Hippocampal formation (tissue), 2 donors: ENCODE results near the gene SOX10.
"Not testable (repeated sequence)": the region's sequence is repeated elsewhere in the genome, so short reads cannot be mapped to it uniquely, and the experiment has no call there.

ENCODE experiments used
- DNase-seq, 2 donors: peaks; one replicate each; lab custom pipeline; 2025; lab: John Stamatoyannopoulos, UW

The SOX10 gene

DNA sequence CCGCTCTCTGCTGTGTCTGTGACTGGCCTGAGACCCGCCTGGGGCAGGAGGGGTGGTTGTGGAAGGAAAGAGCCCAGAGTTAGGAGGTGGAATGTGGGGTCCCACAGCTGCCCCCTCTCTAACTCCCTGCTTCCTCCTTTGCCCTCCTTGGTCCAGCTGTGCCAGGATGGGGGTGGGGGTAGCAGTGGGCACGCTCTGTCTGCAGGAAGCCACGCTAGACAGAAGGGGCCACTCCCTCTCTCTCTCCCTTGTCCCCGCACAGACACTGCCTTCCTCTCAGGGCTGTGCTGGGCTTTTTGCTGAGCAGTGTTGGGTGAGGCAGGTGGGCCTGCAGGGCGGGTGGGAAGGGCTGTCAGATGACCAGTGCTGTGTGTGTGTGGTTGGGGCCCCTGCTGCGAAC is 2.0 kb upstream of the SOX10 start:
- no peak for DNase-seq

DNA sequence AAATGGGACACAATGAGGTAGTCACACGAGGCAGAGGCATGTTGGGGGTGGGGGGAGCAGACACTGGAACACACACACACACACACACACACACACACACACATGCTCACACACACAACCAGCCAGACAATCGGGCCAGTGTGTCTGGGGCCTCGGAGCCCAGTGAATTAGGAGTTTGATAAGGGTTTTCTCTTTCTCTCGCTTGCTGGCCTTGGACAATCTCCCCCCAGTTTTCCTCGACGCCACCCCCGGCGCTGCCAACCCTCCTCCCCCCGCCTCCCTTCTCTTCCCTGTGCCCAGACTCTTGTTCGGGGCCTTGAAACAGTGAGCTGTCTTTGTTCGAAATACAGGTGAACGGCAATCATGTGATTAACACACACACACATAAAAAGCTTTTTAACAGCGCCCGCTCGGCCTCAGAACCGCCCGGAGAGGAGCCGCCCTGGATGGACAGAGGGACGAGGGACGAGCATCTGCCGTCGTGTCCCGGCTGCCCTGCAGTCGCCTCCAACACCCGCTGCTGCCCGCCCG is 1.5 kb upstream of the SOX10 start:
- peak; percentile 88 to 93 for DNase-seq

DNA sequence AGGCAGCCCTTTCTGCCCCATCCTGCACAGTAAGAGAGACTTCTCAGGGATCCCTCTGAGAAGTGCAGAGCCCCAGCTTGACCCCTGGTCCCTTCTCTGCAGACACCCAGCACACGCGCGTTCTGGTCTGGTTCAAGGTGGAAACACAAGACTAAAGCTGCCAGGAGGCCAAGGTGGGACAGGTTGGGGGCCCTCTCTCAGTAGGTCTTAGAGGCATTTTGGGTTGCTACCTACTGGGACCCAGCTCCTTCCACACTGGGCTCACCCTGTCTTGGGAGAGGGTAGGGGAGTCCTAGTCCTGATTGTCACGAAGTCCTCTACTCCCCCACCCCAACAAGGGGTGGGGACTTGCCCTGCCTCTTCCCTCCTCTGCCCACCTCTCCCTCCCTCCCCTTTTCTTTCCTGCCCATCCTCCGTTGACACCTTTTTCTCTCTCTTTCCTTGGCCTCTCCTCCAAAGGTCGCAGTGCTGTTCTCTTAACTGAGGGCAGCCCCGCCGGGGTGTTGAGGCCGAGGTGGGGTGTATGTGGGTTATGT is 763 bp upstream of the SOX10 start:
- no peak for DNase-seq

DNA sequence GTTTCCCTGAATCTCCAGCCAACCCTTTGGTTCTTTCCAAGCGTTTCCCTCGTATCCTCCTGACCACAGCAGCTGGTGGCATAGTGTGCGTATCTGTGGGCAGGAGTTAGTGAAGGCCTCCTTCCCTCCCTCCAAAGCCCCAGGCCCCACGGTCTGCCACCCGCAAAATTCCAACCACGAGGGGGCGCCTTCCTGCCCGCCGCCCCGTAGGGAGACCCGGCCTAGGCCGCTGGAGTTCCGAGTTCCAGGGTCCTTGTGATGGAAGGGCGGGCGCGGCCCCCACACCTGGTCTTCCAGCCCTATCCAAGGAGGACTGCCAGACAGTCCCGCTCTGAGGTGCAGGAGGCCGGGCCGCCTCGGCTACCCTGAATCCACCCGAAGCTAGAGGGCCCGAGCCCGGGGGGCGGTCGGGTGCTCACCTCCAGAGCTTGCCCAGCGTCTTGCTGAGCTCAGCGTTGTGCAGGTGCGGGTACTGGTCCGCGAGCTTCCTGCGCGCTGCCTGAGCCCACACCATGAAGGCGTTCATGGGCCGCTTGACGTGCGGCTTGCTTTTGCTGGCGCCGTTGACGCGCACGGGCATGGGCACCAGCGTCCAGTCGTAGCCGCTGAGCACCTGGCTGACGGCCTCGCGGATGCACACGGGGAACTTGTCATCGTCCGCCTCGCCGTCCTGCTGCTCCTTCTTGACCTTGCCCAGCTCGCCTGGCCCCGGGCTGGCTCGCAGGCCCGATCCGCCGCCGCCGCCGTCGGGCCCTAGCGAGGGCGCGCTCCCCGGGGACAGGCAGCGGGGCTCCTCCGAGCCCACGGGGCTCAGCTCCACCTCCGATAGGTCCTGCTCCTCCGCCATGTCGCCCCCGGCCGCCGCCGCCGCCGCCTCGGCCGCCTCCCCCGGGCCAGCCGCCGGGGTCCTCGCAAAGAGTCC is 1.2 kb downstream of the SOX10 start:
- DNase-seq: no peak

DNA sequence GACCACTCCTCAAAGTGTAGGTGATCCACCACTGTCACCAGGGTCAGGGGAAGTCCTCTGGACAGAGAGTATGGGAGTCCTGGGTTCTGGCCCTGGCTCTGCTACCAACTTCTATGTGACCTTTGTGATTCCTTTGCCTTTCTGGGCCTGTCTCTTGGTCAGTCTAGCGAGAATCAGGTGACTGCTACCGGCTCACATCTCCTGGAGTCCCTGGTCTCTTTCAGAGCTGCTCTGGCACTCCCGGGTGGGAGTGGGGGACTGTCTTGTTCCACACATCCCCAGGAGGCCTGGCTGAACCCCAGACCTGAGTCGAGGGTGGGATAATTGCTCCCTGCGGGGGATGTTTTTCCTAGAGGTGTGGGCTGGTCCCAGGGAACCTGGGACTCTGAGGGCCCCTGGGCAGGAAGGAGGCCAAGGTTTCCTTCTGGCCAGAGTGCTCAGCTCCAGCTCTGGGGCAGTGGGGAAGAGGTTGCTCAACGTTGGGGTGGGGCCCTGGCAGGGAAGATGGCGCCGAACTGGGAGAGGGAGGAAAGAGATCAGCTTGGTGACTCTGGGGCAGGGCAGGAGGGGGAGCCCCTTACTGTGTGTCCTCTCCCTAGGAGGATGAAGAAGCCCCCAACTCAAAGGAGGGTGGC is 2.1 kb downstream of the SOX10 start:
- DNase-seq: no peak

DNA sequence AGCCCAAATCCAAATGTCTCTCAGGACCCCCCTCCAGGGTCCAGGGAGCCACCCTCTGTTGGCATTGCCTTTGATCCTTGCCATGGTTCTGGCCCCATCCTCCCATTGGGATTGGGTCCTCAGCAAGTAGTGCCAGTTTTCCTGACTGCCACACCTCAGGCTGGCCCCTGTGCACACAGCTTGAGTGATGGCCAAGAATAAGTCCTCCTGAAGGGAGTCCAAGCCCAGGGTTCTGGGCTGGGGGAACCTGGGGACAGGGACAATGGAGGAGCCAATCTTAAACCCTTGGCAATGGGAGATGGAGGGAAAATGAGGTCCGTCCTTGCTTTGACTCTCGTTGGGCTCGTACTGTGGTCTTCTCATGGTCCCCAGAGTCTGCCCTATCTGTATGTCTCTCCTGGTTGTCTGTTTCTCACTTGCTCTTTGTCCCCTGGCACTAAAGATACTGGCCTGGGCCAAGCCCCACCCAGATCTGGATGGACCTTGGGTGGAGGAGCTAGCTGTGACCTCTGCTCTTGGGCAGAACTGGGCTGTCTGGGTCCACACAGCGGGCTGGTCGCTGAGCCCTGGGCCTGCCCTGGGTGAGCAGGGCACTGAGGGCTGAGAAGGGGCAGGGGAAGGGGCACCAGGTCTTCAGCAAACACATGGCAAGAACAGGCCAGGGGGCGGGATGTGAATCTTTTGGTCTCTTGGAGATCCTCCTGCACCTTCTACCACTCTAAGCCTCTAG is 2.9 kb downstream of the SOX10 start:
- DNase-seq: no peak

DNA sequence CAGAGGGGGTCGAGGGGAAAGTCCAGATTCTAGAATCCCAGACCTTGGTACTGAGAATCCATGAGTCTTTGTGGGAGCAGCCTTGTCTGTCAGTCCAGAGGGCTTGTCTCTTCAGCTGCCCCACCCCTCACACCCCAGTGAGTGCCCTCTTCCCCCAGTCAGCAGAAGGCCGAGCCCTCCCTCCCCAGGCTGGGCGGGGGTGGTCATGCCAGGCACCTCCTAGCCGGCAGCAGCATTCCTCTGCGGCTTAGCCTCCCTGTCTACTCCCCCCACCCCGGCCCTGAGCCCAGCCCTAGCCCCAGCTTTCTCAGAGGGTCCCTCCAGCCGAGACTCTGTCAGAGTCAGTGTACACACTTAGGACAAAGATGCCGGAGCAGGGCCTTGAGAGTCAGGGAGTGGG is 4.6 kb downstream of the SOX10 start:
- peak in 1 of 2 donors; percentile 35 for DNase-seq

DNA sequence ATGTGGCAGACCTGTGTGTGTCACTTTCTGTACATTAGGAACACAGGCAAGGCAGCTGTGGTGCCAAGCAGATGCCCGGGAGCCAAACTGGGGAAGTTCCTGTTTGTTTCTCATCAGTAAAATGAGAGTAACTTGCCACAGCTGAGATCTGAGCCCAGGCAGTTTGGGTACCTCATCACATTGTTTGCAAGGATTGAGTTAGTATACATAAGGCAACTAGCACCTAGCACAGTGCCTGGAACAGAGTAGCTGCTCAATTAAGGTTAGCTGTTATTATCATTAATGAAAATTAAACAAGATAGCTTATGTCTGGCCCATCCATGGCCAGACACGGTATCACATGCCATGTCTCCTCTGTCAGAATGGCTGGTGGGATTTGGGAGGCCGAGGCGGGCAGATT is 7.8 kb downstream of the SOX10 start:
- no peak for DNase-seq

DNA sequence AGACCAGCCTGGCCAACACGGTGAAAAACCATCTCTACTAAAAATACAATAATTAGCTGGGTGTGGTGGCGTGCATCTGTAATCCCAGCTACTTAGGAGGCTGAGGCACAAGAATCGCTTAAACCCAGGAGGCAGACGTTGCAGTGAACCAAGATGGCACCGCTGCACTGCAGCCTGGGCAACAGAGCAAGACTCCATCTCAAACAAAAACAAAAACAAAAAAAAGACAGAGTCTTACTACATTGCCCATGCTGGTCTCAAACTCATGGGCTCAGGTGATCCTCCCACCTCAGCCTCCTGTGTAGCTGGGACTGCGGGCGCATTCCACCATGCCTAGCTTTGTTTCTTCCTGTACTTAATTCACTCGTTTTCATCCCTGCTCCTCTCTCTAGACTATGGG is 8.3 kb downstream of the SOX10 start:
- not testable (repeated sequence) for DNase-seq

DNA sequence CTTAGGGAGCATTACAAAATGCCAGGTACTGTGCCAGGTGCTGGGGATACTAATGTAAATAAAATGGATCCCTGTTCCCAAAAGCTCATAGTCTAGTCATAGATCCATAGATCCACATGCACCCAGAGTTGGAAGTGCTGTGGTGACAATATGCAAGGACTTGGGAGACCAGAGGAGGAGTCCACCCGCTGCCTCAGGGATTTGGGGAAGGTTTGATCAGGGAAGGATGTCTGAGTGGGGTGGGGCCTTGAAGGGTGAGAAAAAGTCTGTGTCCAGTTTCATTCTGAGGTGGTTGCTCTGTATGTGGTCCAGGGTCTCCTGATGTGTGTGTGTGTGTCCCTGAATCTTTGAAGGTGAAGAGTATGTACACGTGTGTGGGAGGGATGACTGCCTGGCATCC is 9.2 kb downstream of the SOX10 start:
- DNase-seq: no peak

DNA sequence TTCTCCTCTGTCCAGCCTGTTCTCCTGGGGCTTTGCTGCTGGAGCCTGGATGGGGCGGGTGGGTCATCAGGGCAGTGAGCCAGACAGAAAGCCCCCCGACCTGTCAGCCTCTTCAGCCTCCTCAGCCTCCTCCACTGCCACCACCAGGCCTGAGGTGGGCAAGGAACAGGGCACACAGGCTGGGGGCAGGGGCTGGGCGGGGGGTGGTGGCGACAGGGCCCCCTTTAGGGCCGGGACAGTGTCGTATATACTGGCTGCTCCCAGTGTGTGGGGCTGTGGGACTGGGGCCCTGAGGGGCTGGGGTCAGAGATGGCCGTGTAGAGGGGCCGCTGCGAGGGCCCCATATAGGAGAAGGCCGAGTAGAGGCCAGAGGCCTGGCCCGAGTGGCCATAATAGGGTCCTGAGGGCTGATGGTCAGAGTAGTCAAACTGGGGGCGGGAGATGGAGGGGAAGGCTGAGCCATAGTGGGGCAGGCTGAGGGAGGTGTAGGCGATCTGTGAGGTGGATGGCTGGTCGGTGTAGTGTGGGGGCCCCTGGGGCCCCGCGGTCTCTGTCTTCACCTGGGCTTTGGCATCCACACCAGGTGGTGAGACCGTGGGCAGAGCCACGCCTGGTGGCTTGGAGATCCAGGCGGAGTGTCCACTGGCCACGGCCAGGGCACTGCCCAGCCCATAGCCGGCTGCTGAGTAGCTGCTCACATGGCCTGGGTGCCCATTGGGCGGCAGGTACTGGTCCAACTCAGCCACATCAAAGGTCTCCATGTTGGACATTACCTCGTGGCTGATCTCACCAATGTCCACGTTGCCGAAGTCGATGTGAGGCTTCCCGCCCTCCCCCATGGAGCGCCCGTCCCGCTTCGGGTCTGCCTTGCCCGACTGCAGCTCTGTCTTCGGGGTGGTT is 10.8 kb downstream of the SOX10 start:
- DNase-seq: no peak

DNA sequence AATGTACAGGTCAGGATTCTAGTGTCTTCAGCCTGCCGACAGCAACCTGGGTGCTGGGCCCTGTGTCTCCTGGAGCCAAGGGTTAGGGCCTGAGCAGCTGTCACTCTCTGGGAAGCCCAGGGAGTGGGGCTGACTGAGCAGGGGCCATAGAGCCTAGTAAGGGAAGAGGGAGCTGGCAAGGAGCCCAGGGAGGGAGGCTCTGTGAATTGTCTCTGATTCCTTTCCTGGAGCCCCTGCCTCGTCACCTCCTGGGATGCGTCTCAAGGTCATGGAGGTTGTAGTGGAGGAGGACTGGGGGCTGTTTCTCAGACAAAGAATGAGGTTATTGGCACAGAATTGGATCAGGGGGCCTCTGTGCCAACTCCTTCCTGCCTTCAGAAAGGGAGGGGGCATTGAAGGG is 11.8 kb downstream of the SOX10 start:
- DNase-seq: no peak

DNA sequence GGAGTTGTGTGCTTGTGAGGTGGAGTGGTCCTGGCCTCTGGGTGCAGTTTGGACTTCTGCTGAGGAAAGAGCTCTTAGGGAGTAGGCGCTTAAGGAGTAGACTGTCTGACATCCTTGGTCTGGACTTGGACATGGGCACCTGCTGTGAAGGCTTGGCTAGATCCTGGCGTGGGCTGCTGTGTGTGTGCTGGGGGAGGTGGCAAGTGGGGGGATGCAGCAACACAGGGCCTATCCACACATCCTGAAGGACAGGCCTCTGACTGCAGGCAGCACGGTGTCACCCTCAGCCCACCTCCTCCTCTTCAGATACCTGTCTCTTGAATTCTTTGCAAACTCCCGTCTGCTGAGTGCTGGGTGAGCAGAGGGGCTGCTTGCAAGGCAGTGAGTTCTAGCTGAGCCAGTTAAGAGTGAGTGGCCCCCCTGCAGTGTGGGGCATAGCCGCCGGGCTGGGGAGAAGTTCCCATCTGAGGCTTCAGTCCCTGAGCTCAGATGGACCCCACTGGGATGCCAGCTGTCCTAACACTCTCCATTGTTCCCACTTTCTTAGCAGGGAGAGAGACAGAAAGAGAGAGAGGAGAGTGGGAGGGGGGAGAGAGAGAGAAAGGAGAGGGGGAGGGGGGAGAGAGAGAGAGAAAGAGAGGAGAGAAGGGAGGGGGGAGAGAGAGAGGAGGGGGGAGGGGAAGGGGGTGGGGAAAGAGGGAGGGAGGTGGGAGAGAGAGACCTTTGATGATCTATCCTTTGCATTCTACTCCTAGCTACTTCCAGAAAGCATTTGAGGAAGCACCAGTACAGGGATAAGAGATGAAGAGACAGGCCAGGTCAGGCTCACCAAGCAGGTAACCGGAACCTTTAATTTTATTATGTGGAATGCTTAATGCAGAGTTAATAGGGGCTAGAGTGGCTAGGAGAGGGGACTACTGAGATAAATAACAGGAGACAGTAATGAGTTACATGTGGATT is 12.6 kb downstream of the SOX10 start:
- no peak for DNase-seq

DNA sequence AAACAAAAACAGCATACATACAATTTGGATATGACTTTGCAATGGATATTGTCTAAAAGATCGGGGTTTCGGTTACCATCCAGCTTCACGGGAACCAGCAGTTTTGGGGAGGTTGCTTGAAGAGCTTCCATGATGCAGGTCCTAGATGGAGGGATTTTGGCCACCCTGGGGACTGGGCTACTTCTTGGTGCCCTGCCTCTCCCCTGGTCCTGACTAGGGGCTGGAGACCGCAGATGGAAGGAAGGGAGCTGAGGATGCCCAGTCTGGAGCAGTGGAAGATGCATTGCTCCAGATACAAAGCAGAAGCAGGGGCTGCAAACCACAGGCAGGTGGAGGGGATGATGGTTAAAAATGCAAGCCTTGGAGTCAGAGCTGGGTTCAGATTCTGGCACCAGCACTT is 13.5 kb downstream of the SOX10 start:
- no peak for DNase-seq

DNA sequence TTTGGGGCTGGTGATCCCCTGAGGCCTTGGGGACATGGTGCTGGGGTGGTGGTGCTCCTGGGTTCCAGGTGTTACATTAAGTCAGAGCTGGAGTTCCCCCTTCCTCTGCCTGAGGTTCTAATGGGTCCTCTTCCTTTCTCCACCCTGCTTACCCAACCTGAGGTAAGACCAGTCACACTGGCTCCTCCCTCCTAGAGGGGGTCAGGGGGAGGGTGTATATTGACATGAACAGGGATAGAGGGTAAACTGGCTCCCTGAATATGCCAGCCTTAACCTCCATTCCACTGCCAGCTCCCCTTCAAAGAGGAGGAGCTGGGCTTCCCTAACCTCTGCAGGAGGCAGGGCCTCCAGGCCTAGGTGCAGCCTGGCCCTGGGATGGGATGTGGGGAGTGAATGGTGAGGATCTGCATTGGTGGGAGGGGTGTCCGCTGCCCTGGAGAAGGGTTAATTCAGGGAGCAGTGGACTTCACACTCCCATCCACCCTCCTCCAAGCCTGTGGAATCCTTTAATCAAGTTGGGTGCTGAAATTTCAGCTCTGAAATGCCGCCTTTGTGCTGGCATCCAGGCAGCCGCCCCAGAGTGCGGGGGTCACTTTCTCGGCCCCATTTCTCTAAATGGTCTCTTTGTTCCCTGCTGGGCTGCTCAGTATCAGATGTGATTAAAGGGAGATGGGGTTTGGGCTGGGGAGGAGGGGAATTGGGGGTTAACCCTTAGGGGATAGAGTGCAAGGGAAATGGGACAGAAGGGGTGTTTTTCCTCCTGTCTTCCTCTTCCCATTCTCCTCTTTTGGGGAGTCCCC is 15.7 kb downstream of the SOX10 start:
- peak; percentile 78 to 88 for DNase-seq

DNA sequence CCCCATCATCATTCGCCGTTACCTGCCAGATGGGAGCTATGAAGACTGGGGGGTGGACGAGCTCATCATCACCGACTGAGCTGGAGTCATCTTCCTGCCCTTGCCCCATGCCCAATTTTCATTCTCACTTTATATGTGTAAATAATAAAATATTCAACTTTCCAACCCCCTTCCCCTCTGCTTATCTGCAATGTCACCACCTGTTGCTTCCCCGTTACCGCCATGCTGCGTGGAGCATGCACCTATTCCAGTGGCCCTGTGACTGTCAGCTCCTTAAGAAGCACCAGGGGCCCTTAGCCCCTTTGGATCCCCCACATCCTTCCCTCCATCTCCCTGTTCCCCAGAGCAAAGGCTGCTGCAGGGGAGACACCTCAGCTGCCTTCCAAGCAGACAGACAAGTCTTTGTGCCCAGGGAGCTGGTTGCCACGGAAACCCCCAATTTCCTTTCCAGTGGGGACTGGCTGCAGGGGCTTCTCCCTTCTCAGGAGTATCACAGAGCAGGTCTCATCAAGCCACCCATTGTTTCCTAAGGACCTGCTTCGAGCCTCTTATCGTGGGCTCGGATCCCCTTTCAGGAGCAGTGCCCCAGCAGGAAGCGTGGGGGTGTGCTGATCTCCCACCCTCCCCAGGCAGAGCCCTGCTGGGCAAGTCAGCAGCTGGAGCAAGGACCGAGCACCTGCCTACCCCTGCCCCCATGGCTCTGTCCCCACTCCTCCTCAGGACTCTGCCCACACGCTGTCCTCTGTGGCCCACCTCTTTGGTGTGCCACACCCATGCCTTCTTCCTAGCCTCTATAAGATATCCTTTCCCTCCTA is 16.5 kb downstream of the SOX10 start:
- no peak for DNase-seq

DNA sequence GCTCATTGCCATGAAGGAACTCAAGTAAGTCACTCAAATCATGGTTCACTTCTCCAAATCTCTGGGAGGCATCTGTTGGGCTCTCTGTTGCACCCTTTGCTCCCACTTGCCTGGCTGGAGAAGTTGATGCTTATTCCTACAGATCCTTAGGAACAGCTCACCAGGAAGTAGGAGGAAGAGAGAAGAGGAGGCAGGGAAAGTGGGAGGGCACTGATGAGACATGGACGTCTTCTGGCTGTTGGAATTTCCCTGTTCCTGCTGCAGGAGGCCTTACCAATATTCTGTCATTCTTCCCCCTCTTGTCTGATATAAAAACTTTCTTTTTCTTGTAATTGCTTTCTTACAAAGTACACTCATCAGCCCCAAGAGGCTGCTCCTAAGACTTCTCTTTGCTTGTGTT is 17.2 kb downstream of the SOX10 start:
- DNase-seq: no peak

DNA sequence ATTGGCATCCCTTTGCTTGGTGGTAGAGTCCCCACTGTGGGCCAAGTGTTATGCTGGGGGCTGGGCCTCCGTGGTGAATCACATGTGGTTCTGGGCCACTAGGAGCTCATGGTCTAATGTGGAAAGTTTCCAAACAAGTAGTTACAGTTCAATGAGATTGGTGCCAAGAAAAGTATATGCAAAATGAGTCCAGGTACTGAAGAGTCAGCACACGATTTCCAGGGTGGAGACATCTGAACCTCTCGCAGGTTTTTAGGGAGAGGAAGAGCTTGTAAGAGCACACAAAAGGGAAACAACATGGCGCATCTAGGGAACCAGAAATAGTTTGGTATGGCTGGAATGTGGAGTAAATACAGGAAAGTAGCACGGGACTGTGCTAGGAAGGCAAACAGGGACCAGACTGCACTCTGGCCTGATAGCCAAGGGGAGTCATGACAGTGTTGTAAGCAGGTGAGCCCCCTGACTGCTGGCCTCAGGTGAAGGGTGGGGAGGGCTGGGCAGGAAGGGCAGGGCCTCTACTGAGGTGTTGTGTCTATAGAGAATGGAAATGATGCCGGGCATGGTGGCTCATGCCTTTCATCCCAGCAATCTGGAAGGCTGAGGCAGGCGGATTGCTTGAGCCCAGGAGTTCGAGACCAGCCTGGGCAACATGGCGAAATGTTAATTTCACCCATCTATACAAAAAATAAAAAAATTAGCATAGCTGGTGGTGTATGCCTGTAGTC is 18.3 kb downstream of the SOX10 start:
- DNase-seq: no peak
